ENCODE measurements around the gene GTSF1L. TPM values are rescaled to one million over a fixed set of nuclear protein-coding genes. Genes with fewer than 3 reads are reported as not detected.

Gene GTSF1L
- total RNA-seq, 2 experiments from 2014 or later: not detected

Other genes with a start within 250 kb of the GTSF1L start
- gene L3MBTL1, start 219.3 kb downstream of the GTSF1L start, total RNA-seq: 1 to 10 TPM; 6.7 to 7.9 TPM
- gene SGK2, start 168.0 kb downstream of the GTSF1L start, total RNA-seq: under 1 TPM; 0.37 to 0.40 TPM
- 10 to 100 TPM; 14.0 to 15.8 TPM for gene IFT52, start 136.1 kb downstream of the GTSF1L start, total RNA-seq
- gene MYBL2, start 59.9 kb downstream of the GTSF1L start, total RNA-seq: 100 to 1,000 TPM; 106 to 110 TPM
- gene TOX2, start 187.8 kb upstream of the GTSF1L start, total RNA-seq: 1 to 10 TPM; 1.5 to 1.9 TPM

Measured in activated CD4-positive, alpha-beta T cell treated with anti-CD3 and anti-CD28 coated beads, Interleukin-2, amount 10 ng/mL, durations not matched to agents 7 days and 5 days (primary cell).